ENCODE measurements around the gene LAPTM4A. TPM values are rescaled to one million over a fixed set of nuclear protein-coding genes. Genes with fewer than 3 reads are reported as not detected.

LAPTM4A gene
- total and polyA plus RNA-seq, 5 donors: 178 to 224 (median 191) TPM

DNA sequence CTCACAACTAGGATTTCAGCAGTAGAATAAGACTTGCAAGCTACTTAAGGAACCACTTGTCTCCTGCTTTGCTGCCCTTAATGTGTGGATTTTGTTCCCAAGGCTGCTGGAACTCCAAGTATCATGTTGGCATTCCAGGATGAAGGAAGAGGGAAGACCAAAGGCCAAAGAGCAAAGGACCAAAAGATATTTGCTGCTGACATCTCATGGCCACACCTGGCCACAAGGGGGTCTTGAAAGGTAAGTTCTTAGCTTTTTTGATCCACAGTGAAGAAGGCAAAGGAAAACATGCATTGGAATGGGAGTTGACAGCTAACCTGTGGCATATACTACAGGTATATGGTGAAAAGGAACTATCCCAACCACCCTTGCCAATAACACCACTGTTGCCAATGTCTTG is 35.1 kb downstream of the LAPTM4A start:
- no peaks in the 10 kb centered on the region for H3K27me3 ChIP-seq (ENCODE audit: control insufficient read depth, insufficient read depth)
- no peaks in the 10 kb centered on the region for H3K4me1 ChIP-seq (ENCODE audit: control insufficient read depth, insufficient read depth, low read length)
- intact Hi-C loops (cut with DNase I): loop anchor here in 1 of 4 donors (5.0 kb wide), 1 partner anchor 76 kb away; no protein-coding TSS in a partner anchor
- ATAC-seq (no peak), DNase-seq (no peak)
- no peaks in the 10 kb centered on the region for H3K9me3 ChIP-seq (ENCODE audit: control insufficient read depth, low read length)
- H3K27ac ChIP-seq (ENCODE audit: low read length): no peak overlapping the region
- no peak overlapping the region for H3K4me3 ChIP-seq (ENCODE audit: low read length)

DNA sequence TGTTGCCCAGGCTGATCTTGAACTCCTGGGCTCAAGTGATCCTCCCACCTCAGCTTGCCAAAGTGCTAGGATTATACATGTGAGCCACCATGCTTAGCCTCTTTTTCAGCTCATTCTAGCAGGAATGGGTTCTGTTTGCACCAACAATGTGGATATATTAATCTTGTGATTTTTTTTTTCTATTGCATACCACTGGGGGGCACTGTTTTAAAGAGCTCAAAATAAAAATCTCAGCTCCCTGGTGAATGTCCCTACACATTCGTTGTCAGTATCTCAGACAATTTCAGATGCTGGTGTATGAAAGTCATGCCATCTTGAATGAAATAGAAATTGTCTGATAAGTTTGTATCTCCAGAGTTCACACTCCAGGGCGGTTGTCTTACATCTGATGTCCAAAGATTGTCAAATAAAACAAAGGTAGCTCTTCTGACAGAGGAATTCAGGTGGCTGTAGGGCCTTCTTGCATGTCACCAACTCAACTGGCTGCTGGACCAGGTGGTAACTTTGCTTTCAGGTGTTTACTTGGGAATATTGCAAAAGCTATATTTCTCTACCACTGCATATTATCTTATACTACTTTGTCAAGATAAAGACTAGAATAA is 35.8 kb downstream of the LAPTM4A start:
- Histone ChIP-seq H3K27me3 (ENCODE audit: control insufficient read depth, insufficient read depth) (no peaks in the 10 kb centered on the region), H3K27ac (ENCODE audit: low read length) (no peak overlapping the region), H3K4me3 (ENCODE audit: low read length) (no peak overlapping the region), H3K4me1 (ENCODE audit: control insufficient read depth, insufficient read depth, low read length) (no peaks in the 10 kb centered on the region), H3K9me3 (ENCODE audit: control insufficient read depth, low read length) (no peaks in the 10 kb centered on the region)
- DNase-seq (no peak), ATAC-seq (peak; percentile 24 to 34)
- intact Hi-C loops (cut with DNase I): loop anchor here in 3 of 4 donors (2.0 to 5.0 kb wide), 3 partner anchors 77 to 79 kb away; no protein-coding TSS in a partner anchor
- WGBS: 8% methylated on average over 2 of the region's 2 CpGs

- intact Hi-C loops (cut with DNase I): loop anchor here in 1 of 4 donors (5.0 kb wide), 1 partner anchor 84 kb away; no protein-coding TSS in a partner anchor
Measured at GRCh38 chr2:20013126-20013849, 38.1 kb downstream of the LAPTM4A start.

DNA sequence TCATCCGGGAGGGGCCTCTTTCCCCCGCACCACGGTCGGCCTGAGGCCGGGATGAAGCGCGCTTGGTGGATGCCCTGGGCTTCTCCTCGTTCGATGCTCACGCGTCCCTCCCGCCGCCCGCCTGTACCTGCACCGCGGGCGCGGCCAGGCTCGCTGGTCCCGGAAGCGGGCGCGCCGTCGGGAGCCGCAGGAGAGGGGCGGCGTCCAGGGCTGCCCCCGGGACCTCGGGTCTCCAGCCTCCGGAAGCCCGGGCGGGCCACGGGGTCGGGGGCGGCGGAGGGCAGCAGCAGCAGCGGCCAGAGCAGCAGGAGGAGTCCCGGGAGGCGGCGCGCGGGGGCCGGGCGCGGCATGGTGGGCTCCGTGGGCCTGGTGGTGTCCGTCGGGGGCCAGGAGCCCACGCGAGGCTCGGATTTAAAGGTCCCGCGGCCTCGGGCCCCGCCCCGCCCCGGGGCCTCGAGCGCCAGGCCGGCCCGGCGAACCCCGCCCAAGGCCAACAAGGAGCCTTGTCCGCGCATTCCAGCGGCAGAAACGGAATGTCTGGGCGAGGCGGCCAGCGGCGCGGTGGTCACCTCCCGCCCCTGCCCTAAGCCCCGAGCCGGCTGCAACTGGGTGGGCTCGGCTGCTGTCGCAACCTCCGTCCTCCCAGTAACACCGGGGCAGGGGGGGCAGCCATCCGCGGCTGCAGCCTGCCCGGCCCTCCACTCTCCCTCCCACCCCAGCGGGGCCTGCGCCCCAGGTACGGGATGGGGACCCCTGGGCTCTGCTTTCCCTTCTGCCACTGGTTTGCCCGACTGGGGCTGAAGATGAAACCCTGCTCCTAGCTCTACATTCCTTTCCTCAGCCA is 38.9 kb downstream of the LAPTM4A start, which contains the start of gene MATN3:
MATN3 (minus strand) TSS at position 387 of the 844 bp plus-strand sequence; CDS start at position 350, 37 bp downstream.
- Histone ChIP-seq H3K27me3 (ENCODE audit: control insufficient read depth, insufficient read depth) (no peaks in the 10 kb centered on the region), H3K27ac (ENCODE audit: low read length) (peak within 1 kb of the TSS; percentile 16), H3K4me3 (ENCODE audit: low read length) (peak within 1 kb of the TSS; percentile 58), H3K4me1 (ENCODE audit: control insufficient read depth, insufficient read depth, low read length) (no peaks in the 10 kb centered on the region), H3K9me3 (ENCODE audit: control insufficient read depth, low read length) (no peaks in the 10 kb centered on the region)
- DNase-seq (peak; percentile 55 to 73 (median 72)), ATAC-seq (peak; percentile 89 to 90)
- intact Hi-C loops (cut with DNase I): loop anchor here in 1 of 4 donors (5.0 kb wide), 1 partner anchor 85 kb away; no protein-coding TSS in a partner anchor
- WGBS: 2% methylated on average over 87 of the region's 87 CpGs

More at GRCh38 chr2:20013126-20013849, 38.1 kb downstream of the LAPTM4A start:
- peak overlapping the region; percentile 16 for H3K27ac ChIP-seq (ENCODE audit: low read length)
- ATAC-seq (peak; percentile 68 to 72), DNase-seq (peak in 1 of 3 donors; percentile 42)
- no peaks in the 10 kb centered on the region for H3K4me1 ChIP-seq (ENCODE audit: control insufficient read depth, insufficient read depth, low read length)
- peak overlapping the region; percentile 58 for H3K4me3 ChIP-seq (ENCODE audit: low read length)
- 56% methylated on average over 15 of the region's 15 CpGs for WGBS
- H3K9me3 ChIP-seq (ENCODE audit: control insufficient read depth, low read length): no peaks in the 10 kb centered on the region
- no peaks in the 10 kb centered on the region for H3K27me3 ChIP-seq (ENCODE audit: control insufficient read depth, insufficient read depth)

GRCh38 chr2:20012032-20012281 is 39.5 kb downstream of the LAPTM4A start:
- H3K27me3 ChIP-seq (ENCODE audit: control insufficient read depth, insufficient read depth): no peaks in the 10 kb centered on the region
- no peak overlapping the region for H3K27ac ChIP-seq (ENCODE audit: low read length)
- 23% methylated on average over 4 of the region's 4 CpGs for WGBS
- peak overlapping the region; percentile 58 for H3K4me3 ChIP-seq (ENCODE audit: low read length)
- no peaks in the 10 kb centered on the region for H3K9me3 ChIP-seq (ENCODE audit: control insufficient read depth, low read length)
- DNase-seq (no peak), ATAC-seq (peak in 1 of 2 donors; percentile 11)
- H3K4me1 ChIP-seq (ENCODE audit: control insufficient read depth, insufficient read depth, low read length): no peaks in the 10 kb centered on the region
- intact Hi-C loops (cut with DNase I): loop anchor here in 1 of 4 donors (5.0 kb wide), 1 partner anchor 85 kb away; no protein-coding TSS in a partner anchor

DNA sequence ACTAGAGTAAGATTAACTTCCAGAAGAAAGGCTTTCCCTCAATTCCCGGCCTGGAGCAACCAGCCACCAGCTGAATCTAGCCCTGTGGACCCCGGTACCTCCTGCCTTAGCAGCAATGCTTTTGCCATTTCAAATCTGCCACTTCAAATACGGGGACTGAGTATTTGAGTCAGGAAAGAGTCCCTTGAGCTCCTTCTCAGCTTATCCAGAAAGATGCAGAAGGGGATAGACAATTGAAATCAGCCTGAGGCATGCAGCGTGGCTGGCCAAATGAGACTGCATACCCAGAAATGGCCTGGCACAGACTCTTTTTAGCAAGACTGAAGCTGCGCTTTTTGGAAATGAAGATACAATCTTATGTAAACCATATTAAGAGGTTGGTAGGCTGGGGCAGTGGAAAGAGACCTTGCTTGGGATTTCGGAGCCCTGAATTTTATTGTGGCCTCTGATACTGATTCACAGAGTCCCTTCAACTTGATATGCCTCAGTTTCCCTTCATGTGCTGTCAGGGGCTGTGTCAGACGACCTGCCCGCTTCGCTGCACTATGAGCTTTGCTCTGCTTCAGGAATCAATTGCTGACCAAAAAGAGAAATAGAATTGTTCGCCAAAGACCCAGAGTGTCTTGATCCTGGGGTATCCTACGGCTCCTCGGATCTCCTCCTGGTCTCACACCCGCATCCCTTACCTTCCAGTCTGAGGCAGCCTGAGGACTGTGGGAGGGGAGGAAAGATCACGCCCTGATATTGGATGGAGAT is 40.0 kb downstream of the LAPTM4A start:
- Histone ChIP-seq H3K9me3 (ENCODE audit: control insufficient read depth, low read length) (no peaks in the 10 kb centered on the region), H3K4me3 (ENCODE audit: low read length) (no peak overlapping the region), H3K4me1 (ENCODE audit: control insufficient read depth, insufficient read depth, low read length) (no peaks in the 10 kb centered on the region), H3K27me3 (ENCODE audit: control insufficient read depth, insufficient read depth) (no peaks in the 10 kb centered on the region), H3K27ac (ENCODE audit: low read length) (no peak overlapping the region)
- intact Hi-C loops (cut with DNase I): loop anchor here in 1 of 4 donors (5.0 kb wide), 1 partner anchor 86 kb away; no protein-coding TSS in a partner anchor
- no peak for DNase-seq
- WGBS: 85% methylated on average over 14 of the region's 14 CpGs
- ATAC-seq: no peak

DNA sequence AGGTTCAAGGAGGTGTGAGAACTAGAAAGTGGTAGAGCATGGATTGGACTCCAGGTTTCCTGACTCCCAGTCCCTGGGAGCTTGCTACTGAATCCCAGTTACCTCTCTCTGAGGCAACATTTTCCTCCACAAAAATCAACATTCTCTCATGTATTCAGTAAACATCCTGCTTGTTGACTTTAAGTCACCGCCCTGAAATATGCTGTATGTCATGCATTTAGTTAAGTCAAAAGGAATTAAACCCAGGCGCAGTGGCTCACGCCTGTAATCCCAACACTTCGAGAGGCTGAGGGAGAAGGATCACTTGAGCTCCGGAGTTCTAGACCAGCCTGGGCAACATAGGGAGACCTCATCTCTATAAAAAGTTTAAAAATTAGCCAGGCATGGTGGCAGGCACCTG is 42.7 kb downstream of the LAPTM4A start:
- Histone ChIP-seq H3K27ac (ENCODE audit: low read length) (no peak overlapping the region), H3K9me3 (ENCODE audit: control insufficient read depth, low read length) (no peaks in the 10 kb centered on the region), H3K4me1 (ENCODE audit: control insufficient read depth, insufficient read depth, low read length) (no peaks in the 10 kb centered on the region), H3K4me3 (ENCODE audit: low read length) (no peak overlapping the region), H3K27me3 (ENCODE audit: control insufficient read depth, insufficient read depth) (no peaks in the 10 kb centered on the region)
- DNase-seq (no peak), ATAC-seq (no peak)
- 91% methylated on average over 5 of the region's 5 CpGs for WGBS
- intact Hi-C loops (cut with DNase I): no loop called here

DNA sequence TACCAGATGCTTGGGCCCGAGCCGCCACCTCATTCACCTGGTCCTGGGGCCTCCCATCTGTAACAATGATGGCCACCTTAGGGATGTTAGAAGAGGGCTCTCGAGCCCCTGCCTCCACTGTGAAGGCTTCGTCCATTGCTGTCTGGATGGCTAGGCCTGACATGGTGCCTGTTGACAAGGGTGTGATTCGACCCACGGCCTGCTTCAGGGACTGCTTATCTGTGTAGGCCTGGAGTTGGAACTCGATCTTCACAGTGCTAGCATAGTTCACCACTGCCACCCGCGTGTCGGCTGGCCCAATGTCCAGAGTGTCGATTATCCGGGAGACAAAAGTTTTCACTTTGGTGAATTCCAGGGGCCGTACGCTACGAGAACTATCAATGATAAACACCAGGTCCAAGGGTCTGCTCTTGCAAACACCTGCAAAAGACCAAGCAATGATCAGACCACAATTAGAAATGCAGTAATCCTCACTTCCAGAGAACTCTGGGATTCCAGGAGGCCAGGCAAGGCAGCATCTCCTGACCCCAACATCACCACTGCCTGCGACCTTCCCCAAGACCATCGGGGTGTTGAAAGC is 45.4 kb downstream of the LAPTM4A start:
- Histone ChIP-seq H3K27me3 (ENCODE audit: control insufficient read depth, insufficient read depth) (no peaks in the 10 kb centered on the region), H3K4me1 (ENCODE audit: control insufficient read depth, insufficient read depth, low read length) (no peaks in the 10 kb centered on the region), H3K9me3 (ENCODE audit: control insufficient read depth, low read length) (no peaks in the 10 kb centered on the region), H3K4me3 (ENCODE audit: low read length) (no peak overlapping the region), H3K27ac (ENCODE audit: low read length) (no peak overlapping the region)
- ATAC-seq (no peak), DNase-seq (no peak)
- whole genome bisulfite sequencing: 86% methylated on average over 17 of the region's 17 CpGs
- intact Hi-C loops (cut with DNase I): no loop called here

DNA sequence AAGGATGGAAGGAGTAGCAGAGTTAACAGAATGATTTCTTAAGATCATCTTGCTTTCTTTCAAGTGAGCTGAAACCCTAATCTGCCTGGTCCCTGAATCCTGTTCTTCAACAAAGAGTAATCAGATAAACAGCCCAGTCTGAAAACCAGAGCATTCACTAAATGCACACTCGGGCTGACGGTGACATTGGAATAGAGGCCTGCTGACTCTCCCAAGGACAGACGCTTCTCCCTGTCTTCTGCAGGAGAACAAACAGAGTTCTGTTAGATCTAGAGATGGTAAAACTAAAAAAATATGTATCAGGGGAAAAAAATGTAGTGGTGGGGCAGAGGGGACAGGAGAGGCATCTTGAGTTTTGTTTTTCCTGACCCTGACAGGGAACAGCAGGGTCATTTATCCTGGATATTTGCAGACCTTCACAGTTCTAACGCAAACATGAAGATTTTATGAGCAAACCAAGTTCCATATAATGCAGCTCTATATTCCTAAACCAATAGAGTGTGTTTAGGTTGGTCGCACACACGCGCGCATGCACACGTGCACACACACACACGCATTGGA is 46.3 kb downstream of the LAPTM4A start:
- Histone ChIP-seq H3K4me1 (ENCODE audit: control insufficient read depth, insufficient read depth, low read length) (no peaks in the 10 kb centered on the region), H3K27ac (ENCODE audit: low read length) (no peak overlapping the region), H3K4me3 (ENCODE audit: low read length) (no peak overlapping the region), H3K27me3 (ENCODE audit: control insufficient read depth, insufficient read depth) (no peaks in the 10 kb centered on the region), H3K9me3 (ENCODE audit: control insufficient read depth, low read length) (no peaks in the 10 kb centered on the region)
- DNase-seq: no peak
- intact Hi-C loops (cut with DNase I): no loop called here
- 85% methylated on average over 10 of the region's 10 CpGs for WGBS
- ATAC-seq: no peak

DNA sequence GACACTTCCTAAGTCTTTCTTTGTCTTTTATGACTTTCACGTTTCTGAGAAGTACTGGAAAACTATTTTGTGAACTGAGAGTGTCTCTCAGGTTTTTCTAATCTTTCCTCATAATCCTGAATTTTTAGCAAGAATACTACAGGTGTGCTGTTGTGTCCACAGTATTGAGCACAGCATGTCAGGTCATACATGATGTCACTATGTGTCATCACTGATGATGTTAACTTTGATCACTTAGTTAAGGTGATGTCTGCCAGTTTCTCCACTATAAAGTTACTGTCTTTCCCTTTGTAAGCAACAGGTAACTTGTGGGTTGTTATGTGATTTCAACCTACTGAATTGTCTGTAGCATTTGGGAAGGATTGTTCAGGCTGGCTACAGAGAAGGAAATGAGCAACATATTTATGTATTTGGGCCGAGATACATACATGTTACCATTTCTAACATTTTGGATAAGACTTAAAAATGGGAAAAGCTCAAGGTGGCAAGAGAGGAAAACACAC is 50.0 kb downstream of the LAPTM4A start:
- no peak for DNase-seq
- H3K27me3 ChIP-seq (ENCODE audit: control insufficient read depth, insufficient read depth): no peaks in the 10 kb centered on the region
- H3K27ac ChIP-seq (ENCODE audit: low read length): no peak overlapping the region
- intact Hi-C loops (cut with DNase I): no loop called here
- 77% methylated on average over 2 of the region's 2 CpGs for WGBS
- no peak for ATAC-seq
- H3K4me3 ChIP-seq (ENCODE audit: low read length): no peak overlapping the region
- H3K9me3 ChIP-seq (ENCODE audit: control insufficient read depth, low read length): no peaks in the 10 kb centered on the region
- H3K4me1 ChIP-seq (ENCODE audit: control insufficient read depth, insufficient read depth, low read length): no peaks in the 10 kb centered on the region
